Measurements from ENCODE around the gene CTSD. TPM values are rescaled to one million over a fixed set of nuclear protein-coding genes. Genes with fewer than 3 reads are reported as not detected.

The CTSD gene
- polyA plus RNA-seq, 4 donors: 537 to 799 (median 556) TPM

- WGBS, 3 donors: 67 to 80% (median 73%) methylated on average over 25 of the region's 25 CpGs
- FAIRE-seq: no peak
- DNase-seq: peak in 1 of 2 donors; percentile 34
Measured at GRCh38 chr11:1728931-1729691, 34.6 kb downstream of the CTSD start.

GRCh38 chr11:1728301-1728700 is 35.4 kb downstream of the CTSD start:
- H3K4me1 ChIP-seq (ENCODE audit: control insufficient read depth in 3 of 3, insufficient read depth in 2 of 3, low read depth in 1 of 3, low read length in 2 of 3): no peaks in the 10 kb centered on the region
- H3K9me3 ChIP-seq (ENCODE audit: control insufficient read depth in 2 of 2, insufficient read depth in 1 of 2, low read depth in 1 of 2, low read length in 1 of 2): no peaks in the 10 kb centered on the region
- FAIRE-seq (no peak), DNase-seq (no peak)
- H3K4me3 ChIP-seq (ENCODE audit: low read depth in 1 of 3, low read length in 3 of 3): no peak overlapping the region
- no peak overlapping the region for H3K27ac ChIP-seq (ENCODE audit: low read depth in 1 of 3, low read length in 2 of 3)
- no peaks in the 10 kb centered on the region for H3K36me3 ChIP-seq (ENCODE audit: control insufficient read depth in 3 of 3, insufficient read depth in 2 of 3, low read depth in 1 of 3, low read length in 3 of 3)
- H3K27me3 ChIP-seq (ENCODE audit: control insufficient read depth in 3 of 3, insufficient read depth in 3 of 3, low read length in 3 of 3): peaks cover 0 to 25% (median 3%) of the 10 kb centered on the region in 3 donors
- 54 to 60% (median 54%) methylated on average over 4 of the region's 4 CpGs for WGBS, 3 donors

More at GRCh38 chr11:1728931-1729691, 34.6 kb downstream of the CTSD start:
- H3K27me3 ChIP-seq (ENCODE audit: control insufficient read depth in 3 of 3, insufficient read depth in 3 of 3, low read length in 3 of 3): peaks cover 0 to 27% (median 3%) of the 10 kb centered on the region in 3 donors
- H3K9me3 ChIP-seq (ENCODE audit: control insufficient read depth in 2 of 2, insufficient read depth in 1 of 2, low read depth in 1 of 2, low read length in 1 of 2): no peaks in the 10 kb centered on the region
- no peak overlapping the region for H3K4me3 ChIP-seq (ENCODE audit: low read depth in 1 of 3, low read length in 3 of 3)
- no peaks in the 10 kb centered on the region for H3K4me1 ChIP-seq (ENCODE audit: control insufficient read depth in 3 of 3, insufficient read depth in 2 of 3, low read depth in 1 of 3, low read length in 2 of 3)
- no peak overlapping the region for H3K27ac ChIP-seq (ENCODE audit: low read depth in 1 of 3, low read length in 2 of 3)
- H3K36me3 ChIP-seq (ENCODE audit: control insufficient read depth in 3 of 3, insufficient read depth in 2 of 3, low read depth in 1 of 3, low read length in 3 of 3): no peaks in the 10 kb centered on the region

GRCh38 chr11:1727861-1728260 is 35.9 kb downstream of the CTSD start:
- Histone ChIP-seq H3K36me3 (ENCODE audit: control insufficient read depth in 3 of 3, insufficient read depth in 2 of 3, low read depth in 1 of 3, low read length in 3 of 3) (no peaks in the 10 kb centered on the region), H3K27me3 (ENCODE audit: control insufficient read depth in 3 of 3, insufficient read depth in 3 of 3, low read length in 3 of 3) (peaks cover 0 to 21% (median 3%) of the 10 kb centered on the region in 3 donors), H3K4me3 (ENCODE audit: low read depth in 1 of 3, low read length in 3 of 3) (no peak overlapping the region), H3K4me1 (ENCODE audit: control insufficient read depth in 3 of 3, insufficient read depth in 2 of 3, low read depth in 1 of 3, low read length in 2 of 3) (no peaks in the 10 kb centered on the region), H3K27ac (ENCODE audit: low read depth in 1 of 3, low read length in 2 of 3) (no peak overlapping the region), H3K9me3 (ENCODE audit: control insufficient read depth in 2 of 2, insufficient read depth in 1 of 2, low read depth in 1 of 2, low read length in 1 of 2) (no peaks in the 10 kb centered on the region)
- no peak for FAIRE-seq
- 74 to 81% (median 75%) methylated on average over 9 of the region's 9 CpGs for WGBS, 3 donors
- no peak for DNase-seq

GRCh38 chr11:1727096-1727690 is 36.5 kb downstream of the CTSD start:
- FAIRE-seq (no peak), DNase-seq (no peak)
- Histone ChIP-seq H3K4me3 (ENCODE audit: low read depth in 1 of 3, low read length in 3 of 3) (no peak overlapping the region), H3K4me1 (ENCODE audit: control insufficient read depth in 3 of 3, insufficient read depth in 2 of 3, low read depth in 1 of 3, low read length in 2 of 3) (no peaks in the 10 kb centered on the region), H3K9me3 (ENCODE audit: control insufficient read depth in 2 of 2, insufficient read depth in 1 of 2, low read depth in 1 of 2, low read length in 1 of 2) (no peaks in the 10 kb centered on the region), H3K27me3 (ENCODE audit: control insufficient read depth in 3 of 3, insufficient read depth in 3 of 3, low read length in 3 of 3) (peaks cover 0 to 15% (median 3%) of the 10 kb centered on the region in 3 donors), H3K27ac (ENCODE audit: low read depth in 1 of 3, low read length in 2 of 3) (no peak overlapping the region), H3K36me3 (ENCODE audit: control insufficient read depth in 3 of 3, insufficient read depth in 2 of 3, low read depth in 1 of 3, low read length in 3 of 3) (no peaks in the 10 kb centered on the region)
- 51 to 67% (median 57%) methylated on average over 11 of the region's 11 CpGs for WGBS, 3 donors

- FAIRE-seq (no peak), DNase-seq (no peak)
- Histone ChIP-seq H3K27ac (ENCODE audit: low read depth in 1 of 3, low read length in 2 of 3) (no peak overlapping the region), H3K9me3 (ENCODE audit: control insufficient read depth in 2 of 2, insufficient read depth in 1 of 2, low read depth in 1 of 2, low read length in 1 of 2) (no peaks in the 10 kb centered on the region), H3K4me1 (ENCODE audit: control insufficient read depth in 3 of 3, insufficient read depth in 2 of 3, low read depth in 1 of 3, low read length in 2 of 3) (no peaks in the 10 kb centered on the region), H3K27me3 (ENCODE audit: control insufficient read depth in 3 of 3, insufficient read depth in 3 of 3, low read length in 3 of 3) (no peaks in the 10 kb centered on the region), H3K4me3 (ENCODE audit: low read depth in 1 of 3, low read length in 3 of 3) (no peak overlapping the region), H3K36me3 (ENCODE audit: control insufficient read depth in 3 of 3, insufficient read depth in 2 of 3, low read depth in 1 of 3, low read length in 3 of 3) (no peaks in the 10 kb centered on the region)
- 72 to 75% (median 72%) methylated on average over 8 of the region's 8 CpGs for WGBS, 3 donors
Measured at GRCh38 chr11:1719781-1720180, 43.9 kb downstream of the CTSD start.

- DNase-seq (no peak), FAIRE-seq (no peak)
- 89 to 94% (median 93%) methylated on average over 15 of the region's 15 CpGs for WGBS, 3 donors
- Histone ChIP-seq H3K4me3 (ENCODE audit: low read depth in 1 of 3, low read length in 3 of 3) (no peak overlapping the region), H3K27me3 (ENCODE audit: control insufficient read depth in 3 of 3, insufficient read depth in 3 of 3, low read length in 3 of 3) (no peaks in the 10 kb centered on the region), H3K4me1 (ENCODE audit: control insufficient read depth in 3 of 3, insufficient read depth in 2 of 3, low read depth in 1 of 3, low read length in 2 of 3) (no peaks in the 10 kb centered on the region), H3K9me3 (ENCODE audit: control insufficient read depth in 2 of 2, insufficient read depth in 1 of 2, low read depth in 1 of 2, low read length in 1 of 2) (no peaks in the 10 kb centered on the region), H3K27ac (ENCODE audit: low read depth in 1 of 3, low read length in 2 of 3) (no peak overlapping the region), H3K36me3 (ENCODE audit: control insufficient read depth in 3 of 3, insufficient read depth in 2 of 3, low read depth in 1 of 3, low read length in 3 of 3) (no peaks in the 10 kb centered on the region)
Measured at GRCh38 chr11:1718326-1718725, 45.4 kb downstream of the CTSD start.

- Histone ChIP-seq H3K4me1 (ENCODE audit: control insufficient read depth in 3 of 3, insufficient read depth in 2 of 3, low read depth in 1 of 3, low read length in 2 of 3) (no peaks in the 10 kb centered on the region), H3K36me3 (ENCODE audit: control insufficient read depth in 3 of 3, insufficient read depth in 2 of 3, low read depth in 1 of 3, low read length in 3 of 3) (no peaks in the 10 kb centered on the region), H3K27ac (ENCODE audit: low read depth in 1 of 3, low read length in 2 of 3) (no peak overlapping the region), H3K27me3 (ENCODE audit: control insufficient read depth in 3 of 3, insufficient read depth in 3 of 3, low read length in 3 of 3) (no peaks in the 10 kb centered on the region), H3K9me3 (ENCODE audit: control insufficient read depth in 2 of 2, insufficient read depth in 1 of 2, low read depth in 1 of 2, low read length in 1 of 2) (no peaks in the 10 kb centered on the region), H3K4me3 (ENCODE audit: low read depth in 1 of 3, low read length in 3 of 3) (no peak overlapping the region)
- DNase-seq (no peak), FAIRE-seq (no peak)
- 78 to 85% (median 85%) methylated on average over 8 of the region's 8 CpGs for WGBS, 3 donors
Measured at GRCh38 chr11:1717745-1718144, 46.0 kb downstream of the CTSD start.

GRCh38 chr11:1714908-1715885 is 48.5 kb downstream of the CTSD start:
- H3K36me3 ChIP-seq (ENCODE audit: control insufficient read depth in 3 of 3, insufficient read depth in 2 of 3, low read depth in 1 of 3, low read length in 3 of 3): no peaks in the 10 kb centered on the region
- DNase-seq: no peak
- H3K4me1 ChIP-seq (ENCODE audit: control insufficient read depth in 3 of 3, insufficient read depth in 2 of 3, low read depth in 1 of 3, low read length in 2 of 3): no peaks in the 10 kb centered on the region
- FAIRE-seq: no peak
- no peaks in the 10 kb centered on the region for H3K9me3 ChIP-seq (ENCODE audit: control insufficient read depth in 2 of 2, insufficient read depth in 1 of 2, low read depth in 1 of 2, low read length in 1 of 2)
- no peak overlapping the region for H3K4me3 ChIP-seq (ENCODE audit: low read depth in 1 of 3, low read length in 3 of 3)
- no peak overlapping the region for H3K27ac ChIP-seq (ENCODE audit: low read depth in 1 of 3, low read length in 2 of 3)
- no peaks in the 10 kb centered on the region for H3K27me3 ChIP-seq (ENCODE audit: control insufficient read depth in 3 of 3, insufficient read depth in 3 of 3, low read length in 3 of 3)
- WGBS, 3 donors: 74 to 85% (median 76%) methylated on average over 24 of the region's 24 CpGs
